Mesothelial cell of epicardium (in vitro differentiated cells): ENCODE measurements around the gene GNAT2. TPM values are rescaled to one million over a fixed set of nuclear protein-coding genes. Genes with fewer than 3 reads are reported as not detected.

Experiments used
- DNase-seq, 2 experiments: peaks; one replicate each; pipeline ENCODE4 v3.0.0; 2021; ENCODE audit warnings: low spot score in 2 of 2; ENCODE audit not compliant: unreplicated experiment in 2 of 2
- H3K27ac Mint-ChIP-seq: 2 replicates; pipeline ENCODE4 v1.8.0; 2021; ENCODE audit warnings: mixed read lengths
- H3K27me3 Mint-ChIP-seq: 2 replicates; pipeline ENCODE4 v1.8.0; 2021; ENCODE audit warnings: low read depth, mixed read lengths
- H3K36me3 Mint-ChIP-seq: 2 replicates; pipeline ENCODE4 v1.8.0; 2021; ENCODE audit warnings: mixed read lengths
- H3K4me1 Mint-ChIP-seq: 2 replicates; pipeline ENCODE4 v1.8.0; 2021; ENCODE audit warnings: mixed read lengths
- H3K4me3 Mint-ChIP-seq: 2 replicates; pipeline ENCODE4 v1.8.0; 2021; ENCODE audit warnings: mild to moderate bottlenecking, moderate library complexity, mixed read lengths
- H3K9me3 Mint-ChIP-seq: 2 replicates; pipeline ENCODE4 v1.8.0; 2021; ENCODE audit warnings: mixed read lengths
- total RNA-seq: library from RNA; stranded (reverse); gene quantifications from 3 replicates; pipeline ENCODE4 v1.2.1, GENCODE V29; 2021
- TF ChIP-seq, protein P1 (sequence below): fragments of 200-600 bp; sonication (generic); IDR thresholded peaks from one replicate; pipeline ENCODE4 v1.5.0; 2021; ENCODE audit warnings: antibody characterized with exemption; ENCODE audit not compliant: unreplicated experiment

GNAT2 gene
- total RNA-seq, 1 donor from 2014 or later: not detected

- no peaks in the 10 kb centered on the region for H3K9me3 Mint-ChIP-seq
- no peaks in the 10 kb centered on the region for H3K36me3 Mint-ChIP-seq
- no peak overlapping the region for H3K4me3 Mint-ChIP-seq
- H3K27ac Mint-ChIP-seq: no peak overlapping the region
- DNase-seq: no peak
- H3K4me1 Mint-ChIP-seq: peaks cover 4% of the 10 kb centered on the region
- no peaks in the 10 kb centered on the region for H3K27me3 Mint-ChIP-seq
- TF ChIP-seq, protein P1, sequence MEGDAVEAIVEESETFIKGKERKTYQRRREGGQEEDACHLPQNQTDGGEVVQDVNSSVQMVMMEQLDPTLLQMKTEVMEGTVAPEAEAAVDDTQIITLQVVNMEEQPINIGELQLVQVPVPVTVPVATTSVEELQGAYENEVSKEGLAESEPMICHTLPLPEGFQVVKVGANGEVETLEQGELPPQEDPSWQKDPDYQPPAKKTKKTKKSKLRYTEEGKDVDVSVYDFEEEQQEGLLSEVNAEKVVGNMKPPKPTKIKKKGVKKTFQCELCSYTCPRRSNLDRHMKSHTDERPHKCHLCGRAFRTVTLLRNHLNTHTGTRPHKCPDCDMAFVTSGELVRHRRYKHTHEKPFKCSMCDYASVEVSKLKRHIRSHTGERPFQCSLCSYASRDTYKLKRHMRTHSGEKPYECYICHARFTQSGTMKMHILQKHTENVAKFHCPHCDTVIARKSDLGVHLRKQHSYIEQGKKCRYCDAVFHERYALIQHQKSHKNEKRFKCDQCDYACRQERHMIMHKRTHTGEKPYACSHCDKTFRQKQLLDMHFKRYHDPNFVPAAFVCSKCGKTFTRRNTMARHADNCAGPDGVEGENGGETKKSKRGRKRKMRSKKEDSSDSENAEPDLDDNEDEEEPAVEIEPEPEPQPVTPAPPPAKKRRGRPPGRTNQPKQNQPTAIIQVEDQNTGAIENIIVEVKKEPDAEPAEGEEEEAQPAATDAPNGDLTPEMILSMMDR: no peak
These were observed 62.9 kb downstream of the GNAT2 start for GRCh38 chr1:109556563-109556962.

Other genes starting within 250 kb of the GNAT2 start
- gene SORT1, start 221.7 kb downstream of the GNAT2 start, total RNA-seq: 39.1 to 45.5 TPM (median 40.6 TPM) in 3 replicates
- gene PSMA5, start 193.2 kb downstream of the GNAT2 start, total RNA-seq: 67.2 to 70.9 TPM (median 69.7 TPM) in 3 replicates
- gene SYPL2, start 153.1 kb downstream of the GNAT2 start, total RNA-seq: 0.11 to 0.22 TPM (median 0.14 TPM) in 3 replicates
- 13.8 to 14.9 TPM (median 13.8 TPM) in 3 replicates for gene ATXN7L2, start 135.7 kb downstream of the GNAT2 start, total RNA-seq
- gene CYB561D1, start 125.5 kb downstream of the GNAT2 start, total RNA-seq: 9.5 to 11.7 TPM (median 10.6 TPM) in 3 replicates
- gene AMIGO1, start 109.9 kb downstream of the GNAT2 start, total RNA-seq: 5.0 to 5.4 TPM (median 5.1 TPM) in 3 replicates
- not detected in 3 replicates for gene GPR61, start 79.7 kb downstream of the GNAT2 start, total RNA-seq
- 7.8 to 8.2 TPM (median 8.2 TPM) in 3 replicates for gene GNAI3, start 71.0 kb downstream of the GNAT2 start, total RNA-seq
- 133 to 141 TPM (median 134 TPM) in 3 replicates for gene AMPD2, start 221 bp upstream of the GNAT2 start, total RNA-seq
- gene GSTM4, start 36.5 kb upstream of the GNAT2 start, total RNA-seq: 23.4 to 24.9 TPM (median 23.7 TPM) in 3 replicates
- gene GSTM2, start 48.4 kb upstream of the GNAT2 start, total RNA-seq: 169 to 186 TPM (median 177 TPM) in 3 replicates
- gene GSTM1, start 68.2 kb upstream of the GNAT2 start, total RNA-seq: 48.8 to 54.2 TPM (median 52.3 TPM) in 3 replicates
- gene GSTM5, start 92.6 kb upstream of the GNAT2 start, total RNA-seq: 0.24 to 0.29 TPM (median 0.25 TPM) in 3 replicates
- 49.7 to 57.9 TPM (median 55.2 TPM) in 3 replicates for gene GSTM3, start 121.4 kb upstream of the GNAT2 start, total RNA-seq
- 0.13 to 0.34 TPM in 2 of 3 replicates, not detected in the other for gene EPS8L3, start 144.3 kb upstream of the GNAT2 start, total RNA-seq